K562 (cell line): ENCODE results near the gene TYRO3. TPM values are rescaled to one million over a fixed set of nuclear protein-coding genes. Genes with fewer than 3 reads are reported as not detected.

ENCODE experiments used
- ATAC-seq: fragments of 200-7000 bp; cut with Tn5 transposase; 3 replicates; pipeline ENCODE4 v1.9.1; 2020; ENCODE audit warnings: moderate library complexity
- BruUV-seq: library from RNA; stranded (reverse); fragments of 400-500 nt; replicated peaks from 2 replicates; lab custom pipeline; 2021; lab: Mats Ljungman, UMichigan
- CTCF ChIA-PET: fragments of 300-600 bp; formaldehyde crosslinking; extraction: SDS; loops from one replicate; lab custom pipeline; 2021; ENCODE audit warnings: low intra/inter-chr PET ratio; lab: Yijun Ruan, JAX
- POLR2A ChIA-PET: fragments of 300-600, 350-650 bp; sonication (Branson Sonifier 250); formaldehyde crosslinking; extraction: SDS; loops from one replicate; lab custom pipeline; 2021; ENCODE audit warnings: antibody characterized with exemption, inconsistent platforms; lab: Yijun Ruan, JAX
- DNase-seq, 4 experiments: peaks; one replicate each; pipeline versions ENCODE4 v3.0.0 to v3.0.0-alpha.2; 2011 to 2018; ENCODE audit warnings: low spot score in 3 of 4, mixed read lengths in 3 of 4; ENCODE audit errors: extremely low read depth in 1 of 4
- FAIRE-seq: peaks from 2 replicates; lab custom pipeline; 2011; peaks lifted over from hg19 to GRCh38; lab: Jason Lieb, UNC
- H2AFZ ChIP-seq: 2 replicates; pipeline ENCODE4 v1.6.0; 2011; ENCODE audit warnings: low read depth, low read length, control low read depth, inconsistent platforms
- H3K27ac ChIP-seq: fragments of 200-600 bp; 3 replicates; pipeline ENCODE4 v1.8.0; 2011; ENCODE audit warnings: low read depth, mild to moderate bottlenecking, control low read depth, inconsistent platforms, low read length, moderate library complexity, mixed read lengths; ENCODE audit errors: extremely low read depth
- H3K27me3 ChIP-seq, 2 experiments: fragments of 300-600 bp in 1 of 2; 2 replicates in 1 of 2; 3 replicates in 1 of 2; pipeline versions ENCODE4 v1.6.0 to v1.8.0; 2011; ENCODE audit warnings: inconsistent platforms in 2 of 2, low read length in 2 of 2, mild to moderate bottlenecking in 1 of 2, mixed read lengths in 1 of 2, moderate library complexity in 1 of 2; ENCODE audit not compliant: control insufficient read depth in 2 of 2, insufficient read depth in 2 of 2
- H3K36me3 ChIP-seq: fragments of 300-600 bp; 3 replicates; pipeline ENCODE4 v1.8.0; 2011; ENCODE audit warnings: mild to moderate bottlenecking, low read length, inconsistent platforms; ENCODE audit not compliant: control insufficient read depth, insufficient read depth
- H3K4me1 ChIP-seq, 2 experiments: fragments of 200-600 bp in 1 of 2; replicated peaks in 1 of 2; 2 replicates in 1 of 2; 3 replicates in 1 of 2; pipeline versions ENCODE4 v1.5.1 to v1.8.0; 2011; ENCODE audit warnings: inconsistent platforms in 2 of 2, low read length in 2 of 2, mild to moderate bottlenecking in 1 of 2, mixed read lengths in 1 of 2, moderate library complexity in 1 of 2; ENCODE audit not compliant: control insufficient read depth in 2 of 2, insufficient read depth in 2 of 2
- H3K4me2 ChIP-seq: 2 replicates; pipeline ENCODE4 v1.6.1; 2011; ENCODE audit warnings: low read length, control low read depth, inconsistent platforms, mixed read lengths; ENCODE audit not compliant: insufficient read depth
- H3K4me3 ChIP-seq: fragments of 200-600 bp; sonication (generic), shearing (Covaris generic); 2 replicates; pipeline ENCODE4 v1.5.1; 2016; ENCODE audit warnings: control low read depth, inconsistent platforms
- H3K79me2 ChIP-seq: fragments of 200-600 bp; 3 replicates; pipeline ENCODE4 v1.8.0; 2011; ENCODE audit warnings: low read length, inconsistent platforms; ENCODE audit not compliant: control insufficient read depth, insufficient read depth
- H3K9ac ChIP-seq, 2 experiments: 2 replicates each; pipeline versions ENCODE4 v1.6.0 to v1.6.1; 2011; ENCODE audit warnings: low read depth in 2 of 2, low read length in 2 of 2, control low read depth in 1 of 2, inconsistent platforms in 1 of 2, mild to moderate bottlenecking in 1 of 2, mixed read lengths in 1 of 2; ENCODE audit not compliant: insufficient read depth in 1 of 2
- H3K9me1 ChIP-seq: one replicate; pipeline ENCODE4 v1.6.0; 2011; ENCODE audit warnings: inconsistent platforms, mild to moderate bottlenecking, low read length, moderate library complexity; ENCODE audit not compliant: control insufficient read depth, insufficient read depth
- H3K9me3 ChIP-seq: replicated peaks from 2 replicates; pipeline ENCODE4 v1.5.1; 2011; ENCODE audit warnings: low read depth, low read length, inconsistent platforms; ENCODE audit not compliant: control insufficient read depth, insufficient read depth
- H4K20me1 ChIP-seq: replicated peaks from 2 replicates; pipeline ENCODE4 v1.6.1; 2011; ENCODE audit warnings: low read length, inconsistent platforms, mixed read lengths; ENCODE audit not compliant: control insufficient read depth, insufficient read depth
- CHD1 ChIP-seq: fragments of 200-600 bp; sonication (generic); IDR thresholded peaks from one replicate; pipeline ENCODE4 v1.6.1; 2012; ENCODE audit warnings: mild to moderate bottlenecking, moderate library complexity, low read length, inconsistent platforms
- GABPB2 ChIP-seq: fragments of 250-450 bp; sonication (Bioruptor Pico); conservative IDR thresholded peaks from 2 replicates; pipeline ENCODE4 v1.5.1; 2021; ENCODE audit warnings: mild to moderate bottlenecking
- HNRNPLL ChIP-seq: fragments of 200-400 bp; formaldehyde crosslinking; IDR thresholded peaks from 2 replicates; pipeline ENCODE4 v1.6.1; 2017; ENCODE audit warnings: low read length, low read depth, mild to moderate bottlenecking; ENCODE audit not compliant: poor library complexity, severe bottlenecking
- PRMT5 ChIP-seq: sonication (generic); formaldehyde crosslinking; IDR thresholded peaks from 2 replicates; pipeline ENCODE4 v1.5.0; 2020; ENCODE audit warnings: missing genetic modification reagents
- SP1 ChIP-seq: sonication (generic); formaldehyde crosslinking; IDR thresholded peaks from 2 replicates; pipeline ENCODE4 v1.8.1; 2022; ENCODE audit warnings: mild to moderate bottlenecking, missing genetic modification reagents
- ZNF431 ChIP-seq: sonication (generic); formaldehyde crosslinking; IDR thresholded peaks from 2 replicates; pipeline ENCODE4 v1.8.0; 2022; ENCODE audit warnings: mild to moderate bottlenecking, missing genetic modification reagents
- ZNF57 ChIP-seq: fragments of 450-650 bp; formaldehyde crosslinking; IDR thresholded peaks from 2 replicates; pipeline ENCODE4 v1.4.0; 2020; ENCODE audit warnings: mild to moderate bottlenecking, moderate library complexity
- WGBS: fragments of 100-300 bp; shearing (Covaris generic); methylation state at CpG from one replicate; pipeline ENCODE4 v1.1.6; 2016; ENCODE audit warnings: low coverage, mixed read lengths; ENCODE audit not compliant: insufficient coverage; ENCODE audit errors: missing lambda C conversion rate; 5-methylcytosine and 5-hydroxymethylcytosine counted together
- in situ Hi-C: fragments of 300-500 bp; cut with MboI; formaldehyde crosslinking; loops from 4 replicates; pipeline ENCODE4 v1.15.0; 2018; ENCODE audit warnings: inconsistent platforms, mixed read lengths
- intact Hi-C: fragments of 100-400 bp; cut with micrococcal nuclease; formaldehyde crosslinking; loops from 2 replicates; pipeline ENCODE4 v1.14.2; 2022
- polyA plus RNA-seq, 8 experiments: library from polyadenylated mRNA; depleted of rRNA in 4 of 8; stranded (reverse) in 5 of 8; unstranded in 3 of 8; fragments of >200 nt; fragmentation: Nextera tagmentation in 2 of 8; fragmentation: Illumina TruSeq in 1 of 8; extraction: Ambion mirVana in 2 of 8; extraction: Trizol in 1 of 8; gene quantifications; 2 replicates each; pipeline versions ENCODE4 v1.2.1 to v1.2.3, GENCODE V29; 2011 to 2014; ENCODE audit warnings: inconsistent platforms in 1 of 8, missing spikeins in 1 of 8
- total RNA-seq, 7 experiments: library from RNA; depleted of rRNA in 6 of 7; stranded (reverse); fragments of >200 nt in 6 of 7; fragmentation: Illumina TruSeq in 2 of 7; extraction: Trizol in 2 of 7; gene quantifications; 2 replicates each; pipeline versions ENCODE4 v1.2.1 to v1.2.3, GENCODE V29; 2011 to 2021; ENCODE audit warnings: low replicate concordance in 1 of 7
- TF ChIP-seq, protein P1 (sequence below), 2 experiments: fragments of 450-650 bp in 1 of 2; sonication (generic) in 1 of 2; formaldehyde crosslinking in 1 of 2; IDR thresholded peaks; 2 replicates each; pipeline versions ENCODE4 v1.7.1 to v1.9.0; 2016 to 2022; ENCODE audit warnings: inconsistent platforms in 1 of 2, mild to moderate bottlenecking in 1 of 2, missing genetic modification reagents in 1 of 2
- TF ChIP-seq, protein P2 (sequence below), 2 experiments: IDR thresholded peaks; 2 replicates each; pipeline ENCODE4 v1.6.1; 2012; ENCODE audit warnings: improper control_type of control experiment in 2 of 2, low read depth in 2 of 2, low read length in 2 of 2, borderline replicate concordance in 1 of 2

Gene TYRO3
- total and polyA plus RNA-seq, 9 of the 15 experiments (the other 6 are each of a cell fraction or from before 2014, with no cell fraction given): 2.6 to 39.6 (median 18.6) TPM

DNA sequence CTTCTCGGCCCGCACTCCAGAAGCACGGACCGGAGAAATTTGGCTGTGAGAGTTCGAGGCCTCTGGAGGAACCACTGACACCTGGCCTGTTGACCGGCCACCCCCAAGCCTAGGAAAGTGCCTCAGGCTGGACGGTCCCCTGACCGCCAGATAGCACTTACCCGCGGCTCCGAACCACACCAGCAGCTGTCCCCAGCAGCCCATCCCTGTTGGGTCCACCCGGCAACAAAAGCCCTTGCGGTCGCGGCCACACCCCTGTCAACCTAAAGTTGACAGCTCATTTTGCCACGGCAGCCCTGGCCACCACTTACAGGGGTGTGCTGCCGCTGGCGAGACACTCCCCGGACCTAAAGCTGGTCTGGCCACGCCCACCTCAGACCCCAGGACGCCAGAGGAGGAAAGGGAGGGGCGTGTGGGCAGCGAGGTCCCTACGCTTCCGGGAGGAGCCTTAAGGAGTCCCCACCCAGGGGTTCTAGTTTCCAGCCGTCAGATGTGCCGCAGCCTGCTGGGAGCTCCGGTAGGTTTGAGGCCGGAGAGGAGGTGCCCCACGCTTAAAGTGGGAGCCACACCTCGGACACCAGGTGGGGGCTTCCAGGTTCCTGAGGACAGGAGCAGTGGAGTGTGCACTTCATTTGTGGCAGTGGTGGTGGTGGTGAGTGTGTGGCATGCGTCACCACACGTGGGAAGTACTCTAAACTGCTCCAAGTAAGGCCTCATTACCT, 45.3 kb upstream of the TYRO3 start, which contains the start of gene LTK:
Gene LTK, minus strand, starts transcription at position 322 of the 722 bp plus-strand sequence. Its CDS starts 118 bp downstream, at position 204.
- Histone ChIP-seq H4K20me1 (no peaks in the 10 kb centered on the region), H3K9me1 (peaks cover 3% of the 10 kb centered on the region), H3K4me2 (peak within 1 kb of the TSS; percentile 85), H3K27me3 (no peaks in the 10 kb centered on the region), H3K27ac (peak within 1 kb of the TSS; percentile 66), H3K9ac (peak within 1 kb of the TSS; percentile 67 to 89), H2AFZ (peak within 1 kb of the TSS; percentile 97), H3K4me1 (peaks cover 9 to 30% of the 10 kb centered on the region in 2 experiments; a peak in 4 of 5 replicates), H3K79me2 (no peaks in the 10 kb centered on the region; the same call in 2 of the 3 replicates), H3K4me3 (peak within 1 kb of the TSS; percentile 47), H3K9me3 (no peaks in the 10 kb centered on the region), H3K36me3 (peaks cover 14% of the 10 kb centered on the region; the same call in 2 of the 3 replicates)
- ChIA-PET POLR2A (interaction anchor here (0.6 to 1.5 kb wide), 6 partner anchors 10 to 1504 kb away, joined by 3 to 6 read pairs (median 3); no protein-coding TSS in a partner anchor), CTCF (no interaction called here)
- FAIRE-seq (peak; percentile 86), ATAC-seq (peak; percentile 92), DNase-seq (peak; percentile 91 to 96 (median 93))
- WGBS: 3% methylated on average over 33 of the region's 33 CpGs
- BruUV-seq: no TSS peak
- in situ Hi-C loops (no loop called here), intact Hi-C loops (loop anchor here (2.0 kb wide), 1 partner anchor 19 kb away; no protein-coding TSS in a partner anchor)
- TF ChIP-seq, protein P1, sequence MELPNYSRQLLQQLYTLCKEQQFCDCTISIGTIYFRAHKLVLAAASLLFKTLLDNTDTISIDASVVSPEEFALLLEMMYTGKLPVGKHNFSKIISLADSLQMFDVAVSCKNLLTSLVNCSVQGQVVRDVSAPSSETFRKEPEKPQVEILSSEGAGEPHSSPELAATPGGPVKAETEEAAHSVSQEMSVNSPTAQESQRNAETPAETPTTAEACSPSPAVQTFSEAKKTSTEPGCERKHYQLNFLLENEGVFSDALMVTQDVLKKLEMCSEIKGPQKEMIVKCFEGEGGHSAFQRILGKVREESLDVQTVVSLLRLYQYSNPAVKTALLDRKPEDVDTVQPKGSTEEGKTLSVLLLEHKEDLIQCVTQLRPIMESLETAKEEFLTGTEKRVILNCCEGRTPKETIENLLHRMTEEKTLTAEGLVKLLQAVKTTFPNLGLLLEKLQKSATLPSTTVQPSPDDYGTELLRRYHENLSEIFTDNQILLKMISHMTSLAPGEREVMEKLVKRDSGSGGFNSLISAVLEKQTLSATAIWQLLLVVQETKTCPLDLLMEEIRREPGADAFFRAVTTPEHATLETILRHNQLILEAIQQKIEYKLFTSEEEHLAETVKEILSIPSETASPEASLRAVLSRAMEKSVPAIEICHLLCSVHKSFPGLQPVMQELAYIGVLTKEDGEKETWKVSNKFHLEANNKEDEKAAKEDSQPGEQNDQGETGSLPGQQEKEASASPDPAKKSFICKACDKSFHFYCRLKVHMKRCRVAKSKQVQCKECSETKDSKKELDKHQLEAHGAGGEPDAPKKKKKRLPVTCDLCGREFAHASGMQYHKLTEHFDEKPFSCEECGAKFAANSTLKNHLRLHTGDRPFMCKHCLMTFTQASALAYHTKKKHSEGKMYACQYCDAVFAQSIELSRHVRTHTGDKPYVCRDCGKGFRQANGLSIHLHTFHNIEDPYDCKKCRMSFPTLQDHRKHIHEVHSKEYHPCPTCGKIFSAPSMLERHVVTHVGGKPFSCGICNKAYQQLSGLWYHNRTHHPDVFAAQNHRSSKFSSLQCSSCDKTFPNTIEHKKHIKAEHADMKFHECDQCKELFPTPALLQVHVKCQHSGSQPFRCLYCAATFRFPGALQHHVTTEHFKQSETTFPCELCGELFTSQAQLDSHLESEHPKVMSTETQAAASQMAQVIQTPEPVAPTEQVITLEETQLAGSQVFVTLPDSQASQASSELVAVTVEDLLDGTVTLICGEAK (IDR thresholded peaks at IDR 0.05): peak; percentile 47; the same call in 1 of the 2 replicates
- TF ChIP-seq, protein P1 (CRISPR knock-in tag; IDR thresholded peaks at IDR 0.05): no peak
- no peak for TF ChIP-seq ZNF431 (CRISPR knock-in tag)
- TF ChIP-seq, protein P2, sequence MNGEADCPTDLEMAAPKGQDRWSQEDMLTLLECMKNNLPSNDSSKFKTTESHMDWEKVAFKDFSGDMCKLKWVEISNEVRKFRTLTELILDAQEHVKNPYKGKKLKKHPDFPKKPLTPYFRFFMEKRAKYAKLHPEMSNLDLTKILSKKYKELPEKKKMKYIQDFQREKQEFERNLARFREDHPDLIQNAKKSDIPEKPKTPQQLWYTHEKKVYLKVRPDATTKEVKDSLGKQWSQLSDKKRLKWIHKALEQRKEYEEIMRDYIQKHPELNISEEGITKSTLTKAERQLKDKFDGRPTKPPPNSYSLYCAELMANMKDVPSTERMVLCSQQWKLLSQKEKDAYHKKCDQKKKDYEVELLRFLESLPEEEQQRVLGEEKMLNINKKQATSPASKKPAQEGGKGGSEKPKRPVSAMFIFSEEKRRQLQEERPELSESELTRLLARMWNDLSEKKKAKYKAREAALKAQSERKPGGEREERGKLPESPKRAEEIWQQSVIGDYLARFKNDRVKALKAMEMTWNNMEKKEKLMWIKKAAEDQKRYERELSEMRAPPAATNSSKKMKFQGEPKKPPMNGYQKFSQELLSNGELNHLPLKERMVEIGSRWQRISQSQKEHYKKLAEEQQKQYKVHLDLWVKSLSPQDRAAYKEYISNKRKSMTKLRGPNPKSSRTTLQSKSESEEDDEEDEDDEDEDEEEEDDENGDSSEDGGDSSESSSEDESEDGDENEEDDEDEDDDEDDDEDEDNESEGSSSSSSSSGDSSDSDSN (IDR thresholded peaks at IDR 0.05; ENCODE audit: borderline replicate concordance in 1 of 2, low read depth in 2 of 2, low read length in 2 of 2): peak; percentile 50 to 71; a peak in 2 of 4 replicates
- peak; percentile 34 for TF ChIP-seq CHD1
- TF ChIP-seq SP1: peak; percentile 83
- TF ChIP-seq ZNF57: no peak
- peak; percentile 37 for TF ChIP-seq HNRNPLL
- TF ChIP-seq GABPB2: no peak
- TF ChIP-seq PRMT5: no peak
